Pancreas (tissue), 10 donors: ENCODE measurements around the gene AP3B1. TPM values are rescaled to one million over a fixed set of nuclear protein-coding genes. Genes with fewer than 3 reads are reported as not detected.

Source experiments
- ATAC-seq, 4 donors: fragments of 200-7000 bp; cut with Tn5 transposase; one replicate each; pipeline versions ENCODE4 v1.8.0 to v1.9.1; 2020; ENCODE audit warnings: mild to moderate bottlenecking in 4 of 4, moderate library complexity in 4 of 4
- DNase-seq, 6 donors: peaks; one replicate each; pipeline ENCODE4 v3.0.0-alpha.2; 2020
- FAIRE-seq: peaks from 2 replicates; lab custom pipeline; 2012; peaks lifted over from hg19 to GRCh38; lab: Jason Lieb, UNC
- H3K27ac ChIP-seq, 4 donors: fragments of 200-600 bp; sonication (generic); 1 replicate in 3 of 4; 2 replicates in 1 of 4; pipeline versions ENCODE4 v1.5.0 to v1.8.0; 2020
- H3K27me3 ChIP-seq, 4 donors: fragments of 200-600 bp; one replicate each; pipeline ENCODE4 v1.8.0; 2021
- H3K36me3 ChIP-seq, 3 donors: fragments of 200-600 bp; sonication (generic) in 1 of 3; one replicate each; pipeline versions ENCODE4 v1.5.0 to v1.8.0; 2020 to 2021
- H3K4me1 ChIP-seq, 3 donors: fragments of 200-600 bp; one replicate each; pipeline ENCODE4 v1.8.0; 2021
- H3K4me3 ChIP-seq, 4 donors: fragments of 200-600 bp; sonication (generic) in 2 of 4; one replicate each; pipeline versions ENCODE4 v1.5.0 to v1.8.0; 2020 to 2021
- H3K9me3 ChIP-seq, 4 donors: fragments of 200-600 bp; one replicate each; pipeline ENCODE4 v1.8.0; 2021
- WGBS, 2 donors: extraction: QIAGEN DNeasy Blood & Tissue Kit; methylation state at CpG; one replicate each; pipeline ENCODE4 v1.1.7; 2013; 5-methylcytosine and 5-hydroxymethylcytosine counted together
- intact Hi-C, 3 donors: fragments of 100-400 bp; cut with DNase I; formaldehyde crosslinking; loops; one replicate each; pipeline versions ENCODE4 v1.11.1 to v1.14.2; 2022
- polyA plus RNA-seq, 2 donors: library from polyadenylated mRNA; stranded (reverse); fragments of 200-250 nt; gene quantifications; one replicate each; pipeline ENCODE4 v1.2.3, GENCODE V29; 2013
- total RNA-seq, 6 donors: library from RNA; stranded (reverse); fragmentation: NEBNext Ultra II Directional in 4 of 6; extraction: Animal tissue kit (Norgen Biotek cat#: 25700) in 4 of 6; gene quantifications; one replicate each; pipeline versions ENCODE4 v1.2.1 to v1.2.4, GENCODE V29; 2021 to 2023
- TF ChIP-seq, protein P1 (sequence below), 4 donors: fragments of 200-600 bp; sonication (generic) in 3 of 4; IDR thresholded peaks; one replicate each; pipeline versions ENCODE4 v1.5.0 to v1.8.0; 2021; ENCODE audit warnings: antibody characterized with exemption in 4 of 4
- donor health status: healthy with polysubstance abuse.
- donor health status: DM: no; HTN: no; CAD: no; lungs with moderate emphysema.
- donor health status: DM: no; HTN: no; CAD: no.
- donor health status: control.
- donor health status: control.
- donor health status: Bipolar disorder and iron deficiency.
- donor health status: DM: yes; HTN: yes; CAD: no.
- donor health status: DM: no; HTN: no; CAD: no.
- donor health status: DM: no; HTN: no; CAD: no.
- donor health status: DM: yes; HTN: yes; CAD: no.

The AP3B1 gene, protein sequence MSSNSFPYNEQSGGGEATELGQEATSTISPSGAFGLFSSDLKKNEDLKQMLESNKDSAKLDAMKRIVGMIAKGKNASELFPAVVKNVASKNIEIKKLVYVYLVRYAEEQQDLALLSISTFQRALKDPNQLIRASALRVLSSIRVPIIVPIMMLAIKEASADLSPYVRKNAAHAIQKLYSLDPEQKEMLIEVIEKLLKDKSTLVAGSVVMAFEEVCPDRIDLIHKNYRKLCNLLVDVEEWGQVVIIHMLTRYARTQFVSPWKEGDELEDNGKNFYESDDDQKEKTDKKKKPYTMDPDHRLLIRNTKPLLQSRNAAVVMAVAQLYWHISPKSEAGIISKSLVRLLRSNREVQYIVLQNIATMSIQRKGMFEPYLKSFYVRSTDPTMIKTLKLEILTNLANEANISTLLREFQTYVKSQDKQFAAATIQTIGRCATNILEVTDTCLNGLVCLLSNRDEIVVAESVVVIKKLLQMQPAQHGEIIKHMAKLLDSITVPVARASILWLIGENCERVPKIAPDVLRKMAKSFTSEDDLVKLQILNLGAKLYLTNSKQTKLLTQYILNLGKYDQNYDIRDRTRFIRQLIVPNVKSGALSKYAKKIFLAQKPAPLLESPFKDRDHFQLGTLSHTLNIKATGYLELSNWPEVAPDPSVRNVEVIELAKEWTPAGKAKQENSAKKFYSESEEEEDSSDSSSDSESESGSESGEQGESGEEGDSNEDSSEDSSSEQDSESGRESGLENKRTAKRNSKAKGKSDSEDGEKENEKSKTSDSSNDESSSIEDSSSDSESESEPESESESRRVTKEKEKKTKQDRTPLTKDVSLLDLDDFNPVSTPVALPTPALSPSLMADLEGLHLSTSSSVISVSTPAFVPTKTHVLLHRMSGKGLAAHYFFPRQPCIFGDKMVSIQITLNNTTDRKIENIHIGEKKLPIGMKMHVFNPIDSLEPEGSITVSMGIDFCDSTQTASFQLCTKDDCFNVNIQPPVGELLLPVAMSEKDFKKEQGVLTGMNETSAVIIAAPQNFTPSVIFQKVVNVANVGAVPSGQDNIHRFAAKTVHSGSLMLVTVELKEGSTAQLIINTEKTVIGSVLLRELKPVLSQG
- 10 to 100 TPM; 11.9 to 23.4 (median 16.9) TPM for total RNA-seq
- polyA plus RNA-seq = 10 to 100 TPM; 17.8 to 26.0 TPM

DNA sequence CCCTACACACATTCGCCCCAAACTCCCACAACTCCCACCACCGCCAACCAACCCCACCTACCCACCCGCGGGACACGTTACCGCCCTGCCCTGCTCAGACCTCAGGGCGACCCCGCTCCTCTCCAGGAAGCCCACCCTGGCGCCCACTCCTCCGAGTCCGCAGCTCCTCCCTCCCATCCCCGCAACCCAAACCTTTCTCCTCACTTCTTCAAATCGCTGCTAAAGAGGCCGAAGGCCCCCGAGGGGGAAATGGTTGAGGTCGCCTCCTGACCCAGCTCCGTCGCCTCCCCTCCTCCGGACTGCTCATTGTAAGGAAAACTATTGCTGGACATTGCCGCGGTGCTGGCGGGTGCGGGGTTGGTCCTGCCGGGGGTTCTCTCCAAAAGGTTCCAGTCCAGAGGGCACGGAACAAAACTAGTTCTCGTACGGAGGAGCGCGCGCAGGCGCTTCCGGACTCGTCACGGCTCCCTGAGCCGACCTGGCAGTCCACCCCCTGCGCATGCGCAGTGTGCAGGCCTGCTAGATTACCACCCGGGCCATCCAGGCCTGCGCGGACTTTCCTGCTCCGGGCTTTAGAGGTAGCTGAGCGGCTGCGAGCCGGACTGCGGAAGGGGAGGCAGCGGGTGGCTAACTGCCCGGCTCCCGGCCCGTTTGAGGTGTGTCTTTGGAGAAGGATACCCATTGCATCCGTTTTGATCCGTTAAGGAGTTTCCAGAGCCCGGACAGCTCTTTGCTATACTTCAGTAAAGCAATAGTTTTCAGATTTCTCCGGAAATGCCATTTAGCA is at the start of gene AP3B1:
TSS of gene AP3B1 (minus strand) at position 451 of the 787 bp plus-strand sequence. CDS start at position 332, 119 bp downstream.
- H3K9me3 ChIP-seq = no peaks in the 10 kb centered on the region
- FAIRE-seq (peak; percentile 72), DNase-seq (peak; percentile 99 to 100 (median 100)), ATAC-seq (peak; percentile 95 to 99 (median 96))
- peak within 1 kb of the TSS; percentile 46 to 86 (median 77) for H3K27ac ChIP-seq
- H3K27me3 ChIP-seq = no peaks in the 10 kb centered on the region
- intact Hi-C loops = loop anchor here in 2 of 3 donors (2.0 to 5.0 kb wide), 2 partner anchors 63 to 66 kb away; partner anchors contain the start of gene SCAMP1 (in 1 of the 2)
- H3K4me1 ChIP-seq = peaks cover 8 to 17% (median 16%) of the 10 kb centered on the region in 3 donors
- peak within 1 kb of the TSS; percentile 57 to 64 (median 60) for H3K4me3 ChIP-seq
- TF ChIP-seq, protein P1, sequence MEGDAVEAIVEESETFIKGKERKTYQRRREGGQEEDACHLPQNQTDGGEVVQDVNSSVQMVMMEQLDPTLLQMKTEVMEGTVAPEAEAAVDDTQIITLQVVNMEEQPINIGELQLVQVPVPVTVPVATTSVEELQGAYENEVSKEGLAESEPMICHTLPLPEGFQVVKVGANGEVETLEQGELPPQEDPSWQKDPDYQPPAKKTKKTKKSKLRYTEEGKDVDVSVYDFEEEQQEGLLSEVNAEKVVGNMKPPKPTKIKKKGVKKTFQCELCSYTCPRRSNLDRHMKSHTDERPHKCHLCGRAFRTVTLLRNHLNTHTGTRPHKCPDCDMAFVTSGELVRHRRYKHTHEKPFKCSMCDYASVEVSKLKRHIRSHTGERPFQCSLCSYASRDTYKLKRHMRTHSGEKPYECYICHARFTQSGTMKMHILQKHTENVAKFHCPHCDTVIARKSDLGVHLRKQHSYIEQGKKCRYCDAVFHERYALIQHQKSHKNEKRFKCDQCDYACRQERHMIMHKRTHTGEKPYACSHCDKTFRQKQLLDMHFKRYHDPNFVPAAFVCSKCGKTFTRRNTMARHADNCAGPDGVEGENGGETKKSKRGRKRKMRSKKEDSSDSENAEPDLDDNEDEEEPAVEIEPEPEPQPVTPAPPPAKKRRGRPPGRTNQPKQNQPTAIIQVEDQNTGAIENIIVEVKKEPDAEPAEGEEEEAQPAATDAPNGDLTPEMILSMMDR (IDR thresholded peaks at IDR 0.05) = no peak
- 0% methylated on average over 52 to 53 of the region's 53 CpGs for WGBS, 2 donors
- no peaks in the 10 kb centered on the region for H3K36me3 ChIP-seq

DNA sequence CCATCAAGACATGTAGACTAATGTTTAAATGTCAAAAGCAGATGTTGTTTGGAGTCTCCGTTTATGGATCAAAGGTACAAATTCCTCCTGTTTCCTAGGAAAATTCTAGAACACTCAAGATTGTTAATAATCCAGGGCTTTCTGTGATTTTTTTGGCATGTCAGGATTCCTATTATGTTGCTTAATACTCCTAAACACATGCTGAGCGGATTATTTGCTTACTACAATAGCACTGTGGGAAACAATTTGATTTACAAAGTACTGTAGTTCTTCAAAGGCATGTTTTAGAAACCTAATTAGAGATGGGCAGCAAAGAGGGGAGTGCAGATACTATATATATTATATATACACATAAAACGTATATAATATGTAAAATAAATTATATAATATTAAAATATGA is 46.9 kb upstream of the AP3B1 start:
- Histone ChIP-seq H3K4me1 (no peaks in the 10 kb centered on the region), H3K9me3 (no peaks in the 10 kb centered on the region), H3K36me3 (no peaks in the 10 kb centered on the region), H3K27me3 (no peaks in the 10 kb centered on the region), H3K27ac (no peak overlapping the region), H3K4me3 (no peak overlapping the region)
- TF ChIP-seq, protein P1 (IDR thresholded peaks at IDR 0.05) = no peak
- DNase-seq (no peak), ATAC-seq (no peak), FAIRE-seq (no peak)
- WGBS, 2 donors = 60 to 64% methylated on average over 3 of the region's 3 CpGs
- intact Hi-C loops = no loop called here

DNA sequence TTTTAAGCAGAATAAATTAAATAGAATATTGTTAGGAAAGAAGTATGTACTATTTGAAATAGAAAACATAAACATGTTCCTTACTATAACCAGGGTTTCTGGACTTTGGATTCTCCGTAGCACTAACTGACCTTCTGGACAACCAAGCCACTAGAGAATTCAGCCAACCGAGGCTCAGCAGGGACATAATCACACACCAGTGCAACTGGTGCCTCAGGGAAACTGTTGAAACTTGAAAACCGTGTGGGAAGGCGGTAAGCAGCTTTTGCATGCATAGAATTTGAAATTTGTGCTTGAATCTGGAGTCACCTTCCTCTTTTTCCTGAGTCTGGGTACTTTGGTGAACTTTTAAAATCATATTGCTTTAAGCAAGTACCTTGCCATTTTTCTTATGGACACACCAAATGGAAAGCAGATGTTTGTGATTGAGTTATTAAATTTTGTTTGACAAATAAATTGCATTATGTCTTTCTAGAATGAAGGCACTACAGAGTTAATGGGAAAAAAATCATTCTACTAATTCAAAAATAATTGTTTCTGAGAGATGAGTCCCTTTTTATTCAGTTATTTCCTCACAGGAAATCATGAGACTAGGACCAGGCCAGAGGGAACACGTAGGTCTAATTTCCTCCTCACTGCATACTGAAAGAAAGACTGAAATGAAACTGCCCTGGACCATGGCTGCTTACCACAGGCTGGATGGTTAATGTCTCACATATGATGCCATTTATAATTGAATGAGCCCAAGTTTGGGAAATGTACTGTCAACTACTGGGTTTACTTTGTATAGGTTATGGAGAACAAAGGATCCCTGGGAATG is 45.3 kb upstream of the AP3B1 start:
- H3K9me3 ChIP-seq = no peaks in the 10 kb centered on the region
- H3K4me1 ChIP-seq = no peaks in the 10 kb centered on the region
- DNase-seq = no peak
- peak in 1 of 4 donors; percentile 61 for ATAC-seq
- TF ChIP-seq, protein P1 (IDR thresholded peaks at IDR 0.05) = no peak
- H3K4me3 ChIP-seq = no peak overlapping the region
- intact Hi-C loops = no loop called here
- WGBS, 2 donors = 81 to 87% methylated on average over 5 of the region's 5 CpGs
- no peak overlapping the region for H3K27ac ChIP-seq
- no peaks in the 10 kb centered on the region for H3K36me3 ChIP-seq
- H3K27me3 ChIP-seq = no peaks in the 10 kb centered on the region
- no peak for FAIRE-seq

DNA sequence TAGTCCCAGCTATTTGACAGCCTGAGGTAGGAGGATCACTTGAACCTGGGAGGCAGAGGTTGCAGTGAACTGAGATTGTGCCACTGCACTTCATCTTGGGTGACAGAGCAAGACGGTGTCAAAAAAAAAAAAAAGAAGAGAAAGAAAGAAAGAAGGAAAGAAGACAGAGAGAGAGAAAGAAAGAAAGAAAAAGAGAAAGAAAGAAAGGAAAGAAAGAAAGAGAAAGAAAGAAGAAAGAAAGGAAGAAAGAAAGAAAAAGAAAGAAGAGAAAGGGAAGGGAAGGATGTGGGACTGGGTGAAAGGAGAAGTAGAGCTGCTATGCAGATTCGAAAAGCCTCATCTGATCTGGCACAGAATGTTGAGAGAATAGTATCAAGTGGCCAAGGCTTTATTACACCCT is 42.2 kb upstream of the AP3B1 start:
- no peak for ATAC-seq
- H3K9me3 ChIP-seq = no peaks in the 10 kb centered on the region
- no peaks in the 10 kb centered on the region for H3K4me1 ChIP-seq
- 83 to 87% methylated on average over 2 of the region's 2 CpGs for WGBS, 2 donors
- no peak for DNase-seq
- H3K27ac ChIP-seq = no peak overlapping the region
- no peaks in the 10 kb centered on the region for H3K27me3 ChIP-seq
- no peaks in the 10 kb centered on the region for H3K36me3 ChIP-seq
- FAIRE-seq = no peak
- TF ChIP-seq, protein P1 (IDR thresholded peaks at IDR 0.05) = no peak
- no peak overlapping the region for H3K4me3 ChIP-seq
- intact Hi-C loops = no loop called here
